Endodermal cell (in vitro differentiated cells): Measurements from ENCODE around the gene CTIF. TPM values are rescaled to one million over a fixed set of nuclear protein-coding genes. Genes with fewer than 3 reads are reported as not detected.

ENCODE experiments used
- DNase-seq: peaks from one replicate; pipeline ENCODE4 v3.0.0-alpha.2; 2017
- H3K27ac ChIP-seq: 2 replicates; pipeline ENCODE4 v1.5.1; 2013; ENCODE audit warnings: mild to moderate bottlenecking, low read depth, low read length, moderate library complexity
- H3K27me3 ChIP-seq: 2 replicates; pipeline ENCODE4 v1.6.1; 2013; ENCODE audit warnings: mild to moderate bottlenecking, low read length, moderate library complexity; ENCODE audit not compliant: insufficient read depth, control insufficient read depth, poor library complexity, severe bottlenecking
- H3K36me3 ChIP-seq: 2 replicates; pipeline ENCODE4 v1.7.0; 2013; ENCODE audit warnings: mild to moderate bottlenecking, low read length, moderate library complexity; ENCODE audit not compliant: control insufficient read depth, insufficient read depth
- H3K4me1 ChIP-seq: one replicate; pipeline ENCODE4 v1.7.0; 2013; ENCODE audit warnings: low read length; ENCODE audit not compliant: control insufficient read depth, insufficient read depth
- H3K4me3 ChIP-seq: 2 replicates; pipeline ENCODE4 v1.5.1; 2013; ENCODE audit warnings: mild to moderate bottlenecking, low read length, moderate library complexity
- H3K9ac ChIP-seq: 2 replicates; pipeline ENCODE4 v1.6.1; 2013; ENCODE audit warnings: mild to moderate bottlenecking, low read length, moderate library complexity; ENCODE audit not compliant: poor library complexity, severe bottlenecking; ENCODE audit errors: extremely low read depth
- H3K9me3 ChIP-seq: 2 replicates; pipeline ENCODE4 v1.6.1; 2013; ENCODE audit warnings: mild to moderate bottlenecking, low read length, moderate library complexity; ENCODE audit not compliant: control insufficient read depth
- H3K27ac Mint-ChIP-seq: 2 replicates; pipeline ENCODE4 v1.8.0; 2020; ENCODE audit warnings: mixed read lengths
- H3K27me3 Mint-ChIP-seq: 2 replicates; pipeline ENCODE4 v1.8.0; 2021; ENCODE audit warnings: mild to moderate bottlenecking, mixed read lengths; ENCODE audit not compliant: insufficient read depth
- H3K36me3 Mint-ChIP-seq: 2 replicates; pipeline ENCODE4 v1.8.0; 2020; ENCODE audit warnings: low read depth, mixed read lengths
- H3K4me1 Mint-ChIP-seq: 2 replicates; pipeline ENCODE4 v1.8.0; 2020; ENCODE audit warnings: mixed read lengths
- H3K4me3 Mint-ChIP-seq: 2 replicates; pipeline ENCODE4 v1.8.0; 2020; ENCODE audit warnings: mild to moderate bottlenecking, moderate library complexity, mixed read lengths
- H3K9me3 Mint-ChIP-seq: 2 replicates; pipeline ENCODE4 v1.8.0; 2020; ENCODE audit warnings: mild to moderate bottlenecking, mixed read lengths
- CTCF ChIP-seq: fragments of 200-600 bp; sonication (generic); conservative IDR thresholded peaks from 2 replicates; pipeline ENCODE4 v1.5.0; 2021; ENCODE audit warnings: antibody characterized with exemption, mild to moderate bottlenecking
- WGBS, 2 experiments: methylation state at CpG; one replicate each; pipeline versions ENCODE4 v1.1.5 to v1.1.7; 2013; ENCODE audit warnings: missing lambda C conversion rate in 2 of 2, mixed read lengths in 1 of 2; ENCODE audit not compliant: insufficient coverage in 1 of 2, insufficient read length in 1 of 2; 5-methylcytosine and 5-hydroxymethylcytosine counted together
- total RNA-seq, 2 donors: library from RNA; stranded (reverse); fragmentation: NEBNext Ultra II Directional in 1 of 2; extraction: Animal tissue kit (Norgen Biotek cat#: 25700) in 1 of 2; gene quantifications; 2 replicates in 1 of 2; 3 replicates in 1 of 2; pipeline ENCODE4 v1.2.1, GENCODE V29; 2021

Gene CTIF
- total RNA-seq, 2 donors from 2014 or later, result 33.8 to 41.6 TPM

- Histone ChIP-seq H3K4me3 (no peak overlapping the region), H3K4me1 (no peaks in the 10 kb centered on the region), H3K27ac (no peak overlapping the region), H3K36me3 (peaks cover 19% of the 10 kb centered on the region), H3K27me3 (no peaks in the 10 kb centered on the region), H3K9ac (no peak overlapping the region), H3K9me3 (peaks cover 9% of the 10 kb centered on the region)
- no peak overlapping the region for H3K4me3 Mint-ChIP-seq
- DNase-seq, result no peak
- WGBS, 2 experiments, result 79 to 98% methylated on average over 7 to 8 of the region's 8 CpGs
- H3K4me1 Mint-ChIP-seq, result no peaks in the 10 kb centered on the region
- no peak for TF ChIP-seq CTCF
- no peak overlapping the region for H3K27ac Mint-ChIP-seq
- no peaks in the 10 kb centered on the region for H3K27me3 Mint-ChIP-seq
- no peaks in the 10 kb centered on the region for H3K9me3 Mint-ChIP-seq
- peaks cover 17% of the 10 kb centered on the region for H3K36me3 Mint-ChIP-seq
Observed at GRCh38 chr18:48721312-48721711, 182.5 kb downstream of the CTIF start.

GRCh38 chr18:48723016-48723415 lies 184.2 kb downstream of the CTIF start:
- peaks cover 17% of the 10 kb centered on the region for H3K36me3 Mint-ChIP-seq
- no peak for TF ChIP-seq CTCF
- DNase-seq, result no peak
- H3K9me3 ChIP-seq, result peaks cover 7% of the 10 kb centered on the region
- H3K27ac ChIP-seq, result no peak overlapping the region
- H3K27me3 ChIP-seq, result no peaks in the 10 kb centered on the region
- H3K4me3 ChIP-seq, result no peak overlapping the region
- H3K27me3 Mint-ChIP-seq, result no peaks in the 10 kb centered on the region
- no peak overlapping the region for H3K4me3 Mint-ChIP-seq
- H3K36me3 ChIP-seq, result peaks cover 15% of the 10 kb centered on the region
- no peak overlapping the region for H3K9ac ChIP-seq
- no peak overlapping the region for H3K27ac Mint-ChIP-seq
- peaks cover 4% of the 10 kb centered on the region for H3K4me1 ChIP-seq
- H3K9me3 Mint-ChIP-seq, result no peaks in the 10 kb centered on the region
- H3K4me1 Mint-ChIP-seq, result peaks cover 5% of the 10 kb centered on the region
- WGBS, 2 experiments, result 91 to 99% methylated on average over 3 to 5 of the region's 5 CpGs

GRCh38 chr18:48723837-48724236 lies 185.0 kb downstream of the CTIF start:
- Mint-ChIP-seq H3K4me3 (no peak overlapping the region), H3K27ac (no peak overlapping the region), H3K9me3 (no peaks in the 10 kb centered on the region), H3K4me1 (peaks cover 5% of the 10 kb centered on the region), H3K27me3 (no peaks in the 10 kb centered on the region), H3K36me3 (peaks cover 11% of the 10 kb centered on the region)
- no peaks in the 10 kb centered on the region for H3K27me3 ChIP-seq
- WGBS, 2 experiments, result 88 to 100% methylated on average over 2 of the region's 2 CpGs
- no peak overlapping the region for H3K27ac ChIP-seq
- H3K9ac ChIP-seq, result no peak overlapping the region
- H3K4me1 ChIP-seq, result peaks cover 7% of the 10 kb centered on the region
- TF ChIP-seq CTCF, result no peak
- DNase-seq, result no peak
- H3K4me3 ChIP-seq, result no peak overlapping the region
- H3K9me3 ChIP-seq, result no peaks in the 10 kb centered on the region
- peaks cover 7% of the 10 kb centered on the region for H3K36me3 ChIP-seq
